GM21381 (cell line): ENCODE measurements around the gene SLC16A4.
"Not testable (repeated sequence)": the region's sequence is repeated elsewhere in the genome, so short reads cannot be mapped to it uniquely, and the experiment has no call there.

Experiments
- ATAC-seq: cut with Tn5 transposase; IDR thresholded peaks from one replicate; pipeline ENCODE4 v1.9.1; 2021; ENCODE audit warnings: mild to moderate bottlenecking, moderate library complexity; ENCODE audit not compliant: unreplicated experiment

SLC16A4 gene

DNA sequence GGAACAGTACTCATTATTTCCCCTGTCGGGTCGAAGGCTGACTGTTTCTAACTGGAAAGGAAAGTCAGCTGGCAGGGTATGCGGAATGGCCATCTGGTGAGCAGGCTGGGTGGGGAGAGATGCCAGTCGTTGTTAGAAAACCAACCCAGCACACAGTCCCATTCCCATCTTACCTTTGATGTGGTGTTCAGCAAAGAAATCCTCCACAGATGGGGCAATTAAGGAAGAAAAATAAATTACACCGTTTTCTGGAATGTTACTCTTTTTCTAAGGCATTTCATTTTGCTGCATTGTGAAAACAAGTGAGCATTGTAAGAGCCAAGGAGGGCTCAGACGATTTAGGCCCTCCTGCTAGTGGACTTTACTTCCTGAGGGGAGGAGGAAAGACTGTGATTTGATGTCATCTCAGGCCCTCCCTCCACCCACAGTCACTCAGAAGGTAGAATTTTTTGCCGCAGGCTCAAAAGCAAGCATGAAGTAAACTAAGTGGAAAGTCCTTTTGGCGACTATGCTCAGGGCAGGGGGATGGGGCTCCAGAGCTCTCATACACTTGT, at the start of gene SLC16A4:
TSS of gene SLC16A4 (minus strand) at position 335 of the 554 bp plus-strand sequence. CDS start 1,703 bp downstream, outside the sequence.
- ATAC-seq: no peak

DNA sequence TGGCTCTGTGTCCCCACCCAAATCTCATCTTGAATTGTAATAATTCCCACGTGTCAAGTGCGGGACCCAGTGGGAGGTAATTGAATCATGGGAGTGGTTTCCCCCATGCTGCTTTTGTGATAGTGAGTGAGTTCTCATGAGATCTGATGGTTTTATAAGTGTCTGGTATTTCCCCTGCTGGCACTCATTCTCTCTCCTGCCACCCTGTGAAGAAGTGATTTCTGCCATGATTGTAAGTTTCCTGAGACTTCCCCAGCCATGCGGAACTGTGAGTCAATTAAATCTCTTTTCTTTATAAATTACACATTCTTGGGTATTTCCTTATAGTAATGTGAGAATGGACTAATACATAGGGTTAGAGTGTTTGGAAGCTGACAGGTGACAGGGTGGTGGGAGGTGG, 49.0 kb upstream of the SLC16A4 start:
- ATAC-seq: not testable (repeated sequence)

DNA sequence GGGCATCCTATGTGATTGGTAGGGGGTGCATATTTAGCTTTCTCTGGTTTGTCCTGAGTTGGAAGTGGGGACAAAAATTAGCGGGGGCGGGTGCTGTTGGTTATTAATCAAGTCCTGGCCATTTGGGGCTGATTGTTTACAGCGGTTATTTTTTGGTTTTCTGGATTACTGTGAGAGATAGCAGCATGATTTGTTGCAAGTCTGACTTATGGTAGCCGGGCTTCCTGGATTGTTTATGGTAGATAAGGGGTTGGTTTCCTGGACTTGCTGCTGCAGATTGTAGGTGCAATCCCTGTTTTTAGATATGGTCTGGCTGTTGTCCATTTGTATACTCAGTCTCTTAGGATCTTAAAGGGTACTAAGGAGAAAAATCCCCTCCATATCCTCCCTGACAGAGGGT, 48.1 kb upstream of the SLC16A4 start:
- no peak for ATAC-seq

DNA sequence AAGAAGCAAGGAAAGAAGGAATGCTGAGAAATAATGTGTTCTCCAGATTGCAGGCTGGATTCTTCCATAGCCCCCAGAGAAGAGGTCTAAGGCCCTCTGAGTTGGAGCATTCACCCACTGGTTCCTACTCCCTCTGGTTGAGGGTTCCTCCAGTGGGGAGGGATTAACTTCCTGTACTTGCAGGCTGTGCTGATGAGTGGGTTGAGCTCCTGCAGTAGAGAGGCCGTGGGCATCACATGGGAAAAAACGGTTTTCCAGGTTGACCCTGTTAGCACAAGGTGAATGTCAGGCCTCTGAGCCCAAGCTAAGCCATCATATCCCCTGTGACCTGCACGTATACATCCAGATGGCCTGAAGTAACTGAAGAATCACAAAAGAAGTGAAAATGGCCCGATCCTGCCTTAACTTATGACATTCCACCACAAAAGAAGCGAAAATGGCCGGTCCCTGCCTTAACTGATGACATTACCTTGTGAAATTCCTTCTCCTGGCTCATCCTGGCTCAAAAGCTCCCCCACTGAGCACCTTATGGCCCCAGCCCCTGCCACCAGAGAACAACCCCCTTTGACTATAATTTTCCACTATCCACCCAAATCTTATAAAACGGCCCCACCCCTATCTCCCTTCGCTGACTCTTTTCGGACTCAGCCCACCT, 46.9 kb upstream of the SLC16A4 start:
- ATAC-seq: not testable (repeated sequence)

DNA sequence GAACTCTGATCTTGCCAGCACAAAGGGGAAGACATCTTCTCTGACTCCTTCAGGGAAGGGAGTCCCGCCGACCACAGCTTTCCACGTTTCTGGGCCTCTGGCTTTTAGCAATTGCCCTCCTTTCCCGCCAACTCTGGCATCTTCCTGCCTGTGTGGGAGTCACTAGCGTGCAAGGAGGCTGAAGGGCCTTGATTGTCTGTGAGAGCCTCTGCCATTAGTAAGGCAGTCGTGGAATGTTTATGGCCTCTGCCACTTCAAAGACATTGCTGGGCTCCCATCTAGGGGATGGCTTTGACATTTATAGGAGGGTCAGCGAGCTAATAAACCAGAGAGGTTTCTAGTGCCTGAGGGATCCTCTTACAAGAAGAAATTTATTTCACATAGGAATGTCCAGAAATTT, 45.8 kb upstream of the SLC16A4 start:
- no peak for ATAC-seq

DNA sequence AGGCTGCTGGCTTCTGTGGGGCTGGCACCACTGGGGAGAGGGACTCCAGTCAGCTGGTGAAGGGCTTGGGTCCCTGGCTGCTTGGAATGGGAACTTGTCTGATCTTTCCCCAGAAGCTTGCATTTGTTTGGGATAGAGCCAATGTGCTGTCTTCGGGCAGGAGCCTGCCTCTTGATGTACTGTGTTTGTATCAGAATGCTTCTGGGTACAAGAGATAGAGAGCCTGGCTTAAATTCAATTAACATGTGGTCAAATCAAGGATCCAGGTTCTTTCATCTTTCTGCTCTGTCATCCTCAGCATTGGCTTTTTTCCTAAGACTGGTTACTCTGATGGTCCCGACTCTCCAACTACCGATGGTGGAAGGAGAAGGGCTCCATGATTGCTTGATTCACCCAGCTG, 44.1 kb upstream of the SLC16A4 start:
- ATAC-seq: no peak

DNA sequence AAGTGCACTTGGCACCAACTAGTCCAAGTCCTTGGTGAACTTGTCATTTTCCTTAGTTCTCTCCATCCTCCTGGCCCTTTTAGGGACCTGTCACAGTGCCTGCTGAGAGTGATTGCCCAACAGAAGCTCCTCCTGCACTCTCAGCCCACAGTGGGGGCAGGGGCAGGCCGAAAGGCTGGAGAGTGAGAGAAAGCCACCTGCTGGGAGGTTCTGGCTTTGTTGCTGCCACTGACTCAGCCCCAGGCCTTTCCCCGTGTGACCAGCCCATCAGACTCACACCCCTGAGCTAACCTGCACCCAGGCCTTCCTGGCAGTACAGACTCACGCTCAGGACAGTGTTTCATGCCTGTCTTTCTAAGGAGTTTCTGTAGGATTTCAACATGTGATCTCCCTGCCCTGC, 43.0 kb upstream of the SLC16A4 start:
- no peak for ATAC-seq

DNA sequence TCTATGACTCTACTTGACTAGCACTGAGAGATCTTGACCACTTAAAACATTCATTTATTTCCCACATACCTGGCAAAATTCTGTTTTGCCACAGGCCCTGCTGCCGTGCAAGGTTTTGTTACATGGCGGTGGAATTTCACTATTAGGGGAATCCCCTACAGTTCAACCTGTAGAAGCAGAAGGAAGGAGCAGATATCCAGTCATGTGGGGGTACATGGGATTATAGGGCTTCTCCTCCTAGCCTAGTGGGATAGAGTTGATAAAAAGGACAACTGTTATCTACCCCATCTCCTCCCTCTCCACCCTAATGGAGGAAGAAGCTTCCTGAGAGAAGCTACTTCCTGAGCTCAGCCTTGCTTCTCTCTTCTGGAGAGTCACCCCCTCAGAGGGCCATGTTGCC, 42.4 kb upstream of the SLC16A4 start:
- no peak for ATAC-seq

DNA sequence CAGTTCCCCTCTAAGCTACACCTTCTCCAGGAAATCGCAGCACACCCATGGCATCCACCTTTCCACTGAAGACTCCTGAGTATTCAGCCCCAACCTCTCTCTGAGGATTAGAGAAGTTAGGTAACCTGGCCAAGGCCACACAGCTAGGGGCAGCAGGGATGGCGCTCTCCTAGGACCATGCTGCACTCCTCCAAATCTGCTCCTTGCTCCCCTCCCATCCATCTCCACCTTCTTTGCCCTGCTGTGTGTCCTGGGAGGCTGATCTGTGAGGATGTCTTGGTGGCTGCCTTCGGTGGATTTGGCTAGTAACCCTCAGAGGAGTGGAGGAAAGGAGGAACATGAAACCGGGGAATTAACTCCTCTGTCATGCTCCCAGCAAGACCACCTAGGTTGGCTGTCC, 40.1 kb upstream of the SLC16A4 start:
- no peak for ATAC-seq

DNA sequence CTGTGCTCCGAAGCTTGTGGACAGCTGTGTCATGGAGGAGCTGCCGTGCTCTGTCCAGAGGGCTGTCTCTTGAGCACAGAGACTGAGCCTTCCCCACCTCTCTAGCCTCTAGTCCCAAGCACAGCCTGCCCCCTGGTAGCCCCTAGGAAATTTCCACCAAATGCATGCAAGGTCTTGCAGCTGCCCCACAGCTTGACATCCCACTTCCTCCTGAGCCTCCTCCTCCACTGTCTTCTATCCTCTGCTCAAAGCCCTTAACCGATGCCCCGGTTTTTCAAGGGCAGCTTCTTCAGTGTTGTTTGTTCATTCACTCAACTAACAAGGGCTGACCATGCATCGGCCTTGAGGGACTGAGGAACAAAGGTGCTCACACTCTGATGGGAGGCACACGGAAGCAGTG, 39.5 kb upstream of the SLC16A4 start:
- ATAC-seq: no peak

DNA sequence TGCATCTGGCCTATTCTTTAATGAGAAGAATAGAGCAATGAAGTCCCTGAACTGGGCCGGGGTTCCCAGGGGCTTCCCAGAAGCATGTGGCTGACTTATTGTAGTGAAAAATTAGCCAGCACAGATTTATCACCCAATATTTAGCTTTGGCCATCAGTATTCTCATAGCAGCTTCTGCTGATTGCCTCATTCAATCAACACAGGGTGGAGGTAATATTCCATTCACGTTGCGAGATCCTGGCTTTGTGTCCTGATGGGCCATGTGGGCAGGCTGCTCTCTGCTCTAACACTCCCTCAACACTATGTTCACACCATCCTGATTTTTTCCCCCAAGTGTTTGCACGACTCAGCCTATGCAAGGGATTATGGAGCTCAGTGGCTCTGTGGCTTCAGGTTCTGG, 38.1 kb upstream of the SLC16A4 start:
- ATAC-seq: no peak

DNA sequence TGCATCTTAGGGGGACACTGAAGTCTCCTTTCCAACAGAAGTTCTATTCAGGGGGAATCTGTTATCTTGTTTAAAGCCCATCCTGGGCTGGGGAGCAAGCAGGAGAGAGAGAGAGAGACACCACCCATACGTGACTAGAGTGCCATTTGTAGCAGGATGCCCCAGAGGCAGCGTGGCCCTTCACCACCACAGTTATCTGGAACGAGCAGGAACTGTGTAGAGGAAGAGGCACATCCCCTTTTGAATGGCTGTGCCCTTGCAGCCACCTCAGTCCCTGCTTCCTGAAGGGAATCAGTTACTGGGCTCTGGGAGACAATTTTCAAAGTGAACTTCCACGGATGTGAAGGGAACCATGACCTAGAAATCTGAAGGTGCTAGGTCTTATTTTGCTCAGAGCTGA, 36.0 kb upstream of the SLC16A4 start:
- ATAC-seq: no peak

DNA sequence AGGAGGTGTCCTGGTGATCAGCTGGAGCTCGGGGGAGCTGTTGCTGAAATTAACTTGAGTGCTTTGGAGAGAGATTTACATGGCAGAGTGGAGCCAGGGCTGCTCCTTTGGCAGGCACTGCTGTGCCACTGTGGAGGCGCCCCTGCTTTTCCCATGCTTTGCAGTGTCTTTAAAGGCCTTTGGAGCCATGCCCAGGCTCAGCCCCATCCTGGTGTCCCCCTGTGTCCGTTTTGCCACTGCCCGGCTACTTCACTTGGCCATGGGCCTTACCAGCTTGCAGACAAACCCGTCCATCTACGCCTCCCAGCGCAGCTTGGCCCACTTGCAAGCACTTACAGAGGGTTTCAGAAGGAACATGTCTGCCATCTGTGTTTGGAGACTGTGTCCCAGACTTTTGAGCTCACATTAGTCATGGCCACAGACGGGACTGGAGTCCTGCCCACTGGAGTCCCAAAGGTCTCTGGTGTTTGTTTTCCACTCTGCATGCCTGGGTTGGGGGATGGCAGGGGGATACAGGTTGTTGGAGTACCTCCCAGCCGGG, 34.9 kb upstream of the SLC16A4 start:
- ATAC-seq: no peak

DNA sequence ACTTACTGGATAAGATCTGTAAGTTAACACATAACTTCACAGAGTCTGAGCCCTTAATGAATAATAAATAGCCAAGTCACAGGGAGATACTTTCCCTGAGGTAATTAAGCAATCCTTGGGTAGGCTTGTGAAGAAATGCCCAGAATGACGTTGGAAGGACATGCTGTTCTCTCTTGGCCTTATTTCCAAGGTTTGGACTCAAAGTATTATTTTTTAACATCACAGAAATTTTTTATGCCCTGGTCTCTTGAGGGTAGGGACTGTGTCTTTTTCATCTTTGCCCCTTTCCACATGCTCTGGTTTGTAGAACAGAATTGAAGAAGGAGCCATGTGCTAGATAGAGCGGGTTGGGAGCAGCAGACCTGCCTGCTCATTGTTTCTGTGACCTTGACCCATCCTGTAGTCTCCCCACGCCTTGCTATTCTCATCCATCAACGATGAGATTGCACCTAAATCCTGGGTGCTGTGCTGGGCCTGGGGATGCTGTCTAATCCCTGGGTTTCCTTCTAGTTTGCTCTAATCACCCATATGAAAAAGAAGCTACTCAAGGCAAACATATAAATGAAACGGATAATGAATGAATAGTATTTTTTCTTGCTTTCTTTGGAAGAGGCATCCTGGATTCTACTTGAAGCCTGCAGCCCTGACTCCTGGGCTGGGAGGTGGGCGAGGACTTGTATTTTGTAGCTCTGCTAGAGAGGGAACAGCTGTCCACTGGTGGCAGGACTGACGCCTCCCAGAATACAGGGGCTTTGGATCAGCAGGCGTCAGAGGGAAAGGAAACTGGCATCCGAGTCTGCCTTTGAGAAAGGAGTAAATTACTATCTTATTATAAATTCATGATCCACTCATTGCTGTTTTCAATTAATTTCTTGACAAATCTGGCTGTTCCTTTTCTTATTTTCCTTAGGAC, 34.1 kb upstream of the SLC16A4 start:
- no peak for ATAC-seq

DNA sequence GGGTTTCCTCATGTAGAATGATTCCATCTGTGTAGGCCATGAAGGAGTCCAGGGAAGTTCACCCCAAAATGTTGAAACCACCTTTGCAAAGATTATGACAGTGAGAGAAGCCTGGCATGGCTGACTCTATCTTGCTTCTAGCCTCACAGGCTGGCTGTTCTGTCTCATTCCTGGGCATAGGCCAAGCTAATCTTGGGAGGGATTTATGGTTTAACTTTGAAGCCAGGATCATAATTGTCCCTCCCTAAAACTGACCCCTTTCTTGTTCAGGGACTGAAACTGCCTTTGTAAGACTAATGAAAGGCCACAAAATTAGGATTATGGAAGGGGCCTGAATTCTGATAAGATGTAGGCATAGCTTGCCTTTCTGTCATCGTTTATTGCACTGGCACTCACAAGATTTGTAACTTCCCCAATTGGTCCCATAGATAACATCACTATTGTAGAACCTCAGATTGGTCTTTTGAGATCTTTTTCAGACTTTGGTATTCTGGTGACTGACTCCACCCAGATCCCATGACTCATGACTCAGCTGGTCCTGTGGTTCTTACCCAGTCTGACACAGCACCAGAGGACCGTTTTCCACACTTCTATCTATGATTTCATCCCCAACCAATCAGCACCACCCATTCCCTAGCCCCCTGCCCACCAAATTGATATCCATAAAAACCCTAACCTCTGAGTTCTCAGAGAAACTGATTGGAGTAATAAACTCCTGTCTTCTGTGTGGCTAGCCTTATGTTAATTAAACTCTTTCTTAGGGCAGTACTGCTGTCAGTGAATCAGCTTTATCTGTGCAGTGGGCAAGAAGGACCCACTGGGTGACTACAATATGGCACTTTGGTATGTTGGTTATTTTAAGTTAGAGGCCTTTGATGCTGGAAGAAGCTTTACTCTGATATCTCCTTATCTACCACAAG, 30.3 kb upstream of the SLC16A4 start:
- no peak for ATAC-seq

DNA sequence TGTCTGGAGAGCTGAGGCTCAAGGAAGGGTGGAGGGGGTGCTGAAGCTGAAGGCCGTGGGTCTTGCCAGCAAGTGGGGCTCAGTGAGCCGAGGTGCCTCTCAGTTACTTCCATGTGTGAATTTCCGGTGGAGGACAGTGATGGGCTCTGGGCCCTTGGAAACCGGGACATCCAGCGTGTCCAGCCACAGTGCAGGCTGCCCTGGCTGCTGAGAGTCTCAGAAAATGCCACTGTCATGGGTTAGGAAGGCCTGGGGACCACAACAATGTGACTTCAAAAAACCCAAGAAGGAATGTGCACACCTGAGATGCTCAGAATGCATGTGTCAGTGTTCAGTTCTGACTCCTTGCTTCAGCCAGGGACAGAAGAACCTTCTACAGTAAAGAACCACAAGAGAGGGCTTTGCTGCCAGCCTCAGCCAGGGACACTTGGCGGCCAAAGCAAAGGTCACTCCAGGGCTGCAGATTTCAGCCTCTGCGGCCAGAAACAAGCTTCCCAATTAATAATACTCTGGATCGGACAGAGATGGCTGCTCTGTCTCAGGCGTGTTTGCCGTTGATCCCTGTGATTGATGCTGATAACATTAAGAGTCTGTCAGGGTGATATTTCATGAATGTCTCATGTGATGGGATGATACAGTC, 29.3 kb upstream of the SLC16A4 start:
- no peak for ATAC-seq

DNA sequence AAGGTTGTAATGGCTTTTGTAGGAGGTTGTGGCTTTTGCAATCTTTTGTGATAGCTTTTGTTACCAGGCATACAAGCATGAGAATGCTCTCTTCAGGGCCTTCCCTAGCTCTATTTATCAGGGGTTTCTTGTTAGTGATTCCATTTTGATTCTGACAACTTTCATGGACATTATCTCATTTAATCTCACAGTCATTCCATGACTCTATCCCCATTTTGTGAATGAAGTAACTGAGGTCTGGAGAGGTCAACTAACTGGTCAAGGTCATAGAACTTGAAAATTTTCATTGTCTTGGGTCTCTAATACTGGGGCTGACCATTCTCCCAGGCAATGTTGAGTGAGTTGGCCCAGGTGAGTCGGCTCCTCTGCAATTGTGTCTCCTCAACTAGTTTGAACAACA, 27.9 kb upstream of the SLC16A4 start:
- ATAC-seq: no peak

DNA sequence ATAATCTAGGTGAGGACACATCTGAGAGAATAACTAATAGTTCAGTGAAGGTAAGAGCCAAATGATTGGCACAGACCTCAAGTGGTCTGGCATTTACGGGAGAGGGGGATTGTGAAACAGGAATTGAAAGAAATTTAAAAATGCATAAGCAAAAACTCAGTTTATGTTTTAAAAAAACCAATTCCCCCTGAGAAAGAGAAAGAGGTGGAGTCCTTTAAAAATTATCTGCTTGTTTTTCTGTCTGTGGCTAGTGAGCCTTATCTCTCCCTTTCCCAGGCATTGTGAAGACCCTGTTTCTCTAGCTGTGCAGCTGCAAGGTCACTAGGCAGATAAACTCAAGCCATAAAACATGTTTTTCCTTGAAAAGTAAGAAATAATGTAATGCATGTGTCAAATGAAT, 22.2 kb upstream of the SLC16A4 start:
- ATAC-seq: not testable (repeated sequence)

DNA sequence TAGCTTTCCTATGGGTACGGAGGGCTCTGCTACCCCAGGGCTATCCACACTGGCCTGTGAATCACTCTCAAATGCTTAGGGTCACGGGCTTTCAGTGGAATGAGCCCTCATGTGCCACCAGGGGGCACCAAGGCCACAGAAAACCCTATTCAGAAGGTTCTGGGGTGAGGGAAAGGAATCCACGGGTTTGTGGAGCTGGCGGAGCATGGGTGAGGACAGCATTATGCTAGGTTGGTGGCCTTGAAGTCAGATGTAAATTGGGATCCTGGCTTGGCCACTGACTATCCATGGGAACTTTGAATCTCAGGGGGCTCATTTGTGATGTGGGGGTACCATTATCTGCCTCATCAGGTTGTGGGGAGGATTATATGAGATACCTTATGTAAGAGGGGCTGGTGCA, 21.8 kb upstream of the SLC16A4 start:
- ATAC-seq: no peak

DNA sequence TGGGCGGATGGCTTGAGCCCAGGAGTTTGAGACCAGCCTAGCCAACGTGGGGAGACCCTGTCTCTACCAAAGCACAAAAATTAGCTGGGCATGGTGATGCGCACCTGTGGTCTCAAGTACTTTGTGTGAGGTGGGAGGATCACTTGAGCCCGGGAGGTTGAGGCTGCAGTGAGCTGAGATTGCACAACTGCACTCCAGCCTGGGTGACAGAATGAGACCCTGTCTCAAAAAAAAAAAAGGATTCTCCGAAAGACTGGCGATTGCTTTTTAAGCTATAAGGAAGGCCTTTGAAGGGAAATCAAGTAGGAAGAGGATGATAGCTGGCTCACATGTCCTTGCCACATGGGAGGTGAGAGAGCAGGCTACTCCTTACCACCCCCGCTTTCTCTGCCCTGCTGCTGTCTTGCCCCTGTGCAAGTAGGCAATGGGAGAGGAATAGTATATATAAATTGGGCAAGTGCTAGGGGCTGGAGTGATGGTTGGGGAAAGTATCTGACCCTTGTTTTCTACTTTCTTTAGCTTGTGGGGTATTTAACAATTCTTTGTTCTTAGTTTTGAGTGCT, 20.4 kb upstream of the SLC16A4 start:
- no peak for ATAC-seq
